Breast epithelium (tissue), 4 donors: ENCODE results near the gene FSTL5. TPM values are rescaled to one million over a fixed set of nuclear protein-coding genes. Genes with fewer than 3 reads are reported as not detected.

Experiments
- DNase-seq, 2 donors: peaks; one replicate each; pipeline ENCODE4 v3.0.0-alpha.2; 2019; ENCODE audit warnings: low spot score in 2 of 2
- H3K27ac ChIP-seq, 2 donors: fragments of 200-600 bp; sonication (generic) in 1 of 2; one replicate each; pipeline ENCODE4 v1.5.1; 2016 to 2019; ENCODE audit warnings: mild to moderate bottlenecking in 1 of 2
- H3K27me3 ChIP-seq, 2 donors: fragments of 200-600 bp; sonication (generic) in 1 of 2; one replicate each; pipeline versions ENCODE4 v1.5.1 to v1.6.0; 2017 to 2019; ENCODE audit warnings: control low read depth in 1 of 2, mild to moderate bottlenecking in 1 of 2
- H3K36me3 ChIP-seq: fragments of 200-600 bp; one replicate; pipeline ENCODE4 v1.5.1; 2019
- H3K4me1 ChIP-seq, 2 donors: fragments of 200-600 bp; sonication (generic); one replicate each; pipeline ENCODE4 v1.5.1; 2016 to 2019; ENCODE audit warnings: control low read depth in 1 of 2
- H3K4me3 ChIP-seq, 3 donors: fragments of 200-600 bp; sonication (generic); 1 replicate in 2 of 3; 2 replicates in 1 of 3; pipeline ENCODE4 v1.5.1; 2016 to 2019; ENCODE audit warnings: mild to moderate bottlenecking in 3 of 3, moderate library complexity in 2 of 3
- H3K9me3 ChIP-seq, 2 donors: fragments of 200-600 bp; sonication (generic) in 1 of 2; one replicate each; pipeline ENCODE4 v1.5.1; 2016 to 2019; ENCODE audit warnings: control low read depth in 1 of 2
- POLR2A ChIP-seq: fragments of 450-650 bp; IDR thresholded peaks from one replicate; pipeline ENCODE4 v1.6.1; 2016; ENCODE audit warnings: antibody characterized with exemption, mild to moderate bottlenecking, moderate library complexity
- POLR2AphosphoS5 ChIP-seq, 3 donors: sonication (generic); formaldehyde crosslinking; IDR thresholded peaks; one replicate each; pipeline ENCODE4 v1.6.1; 2017; ENCODE audit warnings: antibody characterized with exemption in 3 of 3
- intact Hi-C: fragments of 100-400 bp; cut with DNase I; formaldehyde crosslinking; loops from one replicate; pipeline ENCODE4 v1.15.1; 2023; ENCODE audit warnings: low total_unique reads
- total RNA-seq, 3 donors: library from RNA; depleted of rRNA; stranded (reverse); fragments of >200 nt; gene quantifications; one replicate each; pipeline ENCODE4 v1.1.0, GENCODE V29; 2016
- TF ChIP-seq, protein P1 (sequence below), 3 donors: fragments of 450-650 bp; IDR thresholded peaks; one replicate each; pipeline ENCODE4 v1.5.1; 2016 to 2017; ENCODE audit warnings: antibody characterized with exemption in 3 of 3, mild to moderate bottlenecking in 3 of 3, moderate library complexity in 3 of 3

Gene FSTL5
- total RNA-seq, 3 donors from 2014 or later = not detected

DNA sequence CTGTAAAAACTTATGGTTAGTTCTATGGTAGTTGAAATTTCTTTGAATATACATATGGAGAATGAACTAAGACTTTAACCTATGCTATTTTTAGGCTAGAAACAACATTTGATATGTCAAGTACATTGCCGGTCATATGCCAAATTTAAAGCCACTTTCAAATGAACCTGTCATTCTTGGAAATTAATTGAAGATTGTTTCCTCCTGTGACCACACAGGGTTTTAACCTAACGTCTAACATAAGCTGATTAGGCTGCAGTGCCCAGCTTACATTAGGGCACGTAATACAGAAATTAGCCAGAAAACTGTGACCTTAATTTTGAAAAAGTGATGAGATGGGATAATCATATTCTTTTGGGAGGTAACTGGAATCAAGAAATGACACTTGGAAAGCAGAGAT, 645.9 kb downstream of the FSTL5 start:
- TF ChIP-seq POLR2A = no peak
- no peak for TF ChIP-seq POLR2AphosphoS5 (IDR thresholded peaks at IDR 0.05)
- TF ChIP-seq, protein P1, sequence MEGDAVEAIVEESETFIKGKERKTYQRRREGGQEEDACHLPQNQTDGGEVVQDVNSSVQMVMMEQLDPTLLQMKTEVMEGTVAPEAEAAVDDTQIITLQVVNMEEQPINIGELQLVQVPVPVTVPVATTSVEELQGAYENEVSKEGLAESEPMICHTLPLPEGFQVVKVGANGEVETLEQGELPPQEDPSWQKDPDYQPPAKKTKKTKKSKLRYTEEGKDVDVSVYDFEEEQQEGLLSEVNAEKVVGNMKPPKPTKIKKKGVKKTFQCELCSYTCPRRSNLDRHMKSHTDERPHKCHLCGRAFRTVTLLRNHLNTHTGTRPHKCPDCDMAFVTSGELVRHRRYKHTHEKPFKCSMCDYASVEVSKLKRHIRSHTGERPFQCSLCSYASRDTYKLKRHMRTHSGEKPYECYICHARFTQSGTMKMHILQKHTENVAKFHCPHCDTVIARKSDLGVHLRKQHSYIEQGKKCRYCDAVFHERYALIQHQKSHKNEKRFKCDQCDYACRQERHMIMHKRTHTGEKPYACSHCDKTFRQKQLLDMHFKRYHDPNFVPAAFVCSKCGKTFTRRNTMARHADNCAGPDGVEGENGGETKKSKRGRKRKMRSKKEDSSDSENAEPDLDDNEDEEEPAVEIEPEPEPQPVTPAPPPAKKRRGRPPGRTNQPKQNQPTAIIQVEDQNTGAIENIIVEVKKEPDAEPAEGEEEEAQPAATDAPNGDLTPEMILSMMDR (IDR thresholded peaks at IDR 0.05) = no peak

DNA sequence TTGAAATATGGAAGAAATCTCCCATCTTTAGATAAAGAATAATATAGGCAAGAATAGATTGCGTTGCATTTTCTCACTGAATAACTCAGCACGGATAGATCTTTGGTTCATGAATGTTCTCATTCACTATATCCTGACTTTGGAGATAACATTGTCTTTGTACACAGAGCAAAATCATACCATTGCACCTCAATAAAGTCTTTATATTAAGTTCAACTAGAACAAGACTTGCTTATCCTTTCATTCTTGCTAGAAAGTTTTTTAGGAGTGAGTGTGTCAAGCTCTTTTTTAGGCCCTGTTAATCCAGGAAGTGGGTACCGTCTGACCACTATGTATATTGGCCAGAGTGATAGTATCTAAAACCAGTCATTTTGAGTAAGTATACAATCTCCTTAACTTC, 658.7 kb downstream of the FSTL5 start:
- no peak for TF ChIP-seq POLR2AphosphoS5 (IDR thresholded peaks at IDR 0.05)
- TF ChIP-seq, protein P1 (IDR thresholded peaks at IDR 0.05) = no peak
- TF ChIP-seq POLR2A = no peak
- Histone ChIP-seq H3K36me3 (no peaks in the 10 kb centered on the region), H3K27me3 (no peaks in the 10 kb centered on the region), H3K4me1 (no peaks in the 10 kb centered on the region), H3K4me3 (no peak overlapping the region), H3K27ac (no peak overlapping the region), H3K9me3 (no peaks in the 10 kb centered on the region)
- intact Hi-C loops = no loop called here
- no peak for DNase-seq

More for the DNA sequence above, 645.9 kb downstream of the FSTL5 start:
- Histone ChIP-seq H3K9me3 (no peaks in the 10 kb centered on the region), H3K27ac (no peak overlapping the region), H3K36me3 (no peaks in the 10 kb centered on the region), H3K4me1 (no peaks in the 10 kb centered on the region), H3K27me3 (no peaks in the 10 kb centered on the region), H3K4me3 (no peak overlapping the region)
- no peak for DNase-seq
- intact Hi-C loops = no loop called here

DNA sequence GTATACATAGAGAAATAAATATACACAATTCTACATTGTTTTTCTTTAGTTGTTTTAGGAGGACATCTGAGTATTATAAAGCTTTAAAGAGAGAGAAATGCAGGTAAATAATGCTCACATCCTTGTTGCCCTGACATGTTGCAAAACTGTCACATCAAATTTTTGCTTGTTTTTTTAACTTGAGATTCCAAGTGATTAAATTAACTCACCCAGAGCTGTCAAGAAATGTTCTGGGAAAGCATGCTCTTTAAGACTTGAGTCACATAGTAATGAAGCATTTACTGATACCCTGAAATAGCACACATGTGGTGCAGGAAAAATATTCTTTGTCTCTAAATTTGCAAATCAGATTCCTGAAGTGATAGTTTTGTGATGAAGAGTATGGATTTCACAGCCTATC, 665.6 kb downstream of the FSTL5 start:
- Histone ChIP-seq H3K36me3 (no peaks in the 10 kb centered on the region), H3K4me1 (no peaks in the 10 kb centered on the region), H3K27me3 (no peaks in the 10 kb centered on the region), H3K4me3 (no peak overlapping the region), H3K27ac (no peak overlapping the region), H3K9me3 (no peaks in the 10 kb centered on the region)
- TF ChIP-seq, protein P1 (IDR thresholded peaks at IDR 0.05) = no peak
- no peak for TF ChIP-seq POLR2AphosphoS5 (IDR thresholded peaks at IDR 0.05)
- TF ChIP-seq POLR2A = no peak
- intact Hi-C loops = no loop called here
- DNase-seq = no peak

DNA sequence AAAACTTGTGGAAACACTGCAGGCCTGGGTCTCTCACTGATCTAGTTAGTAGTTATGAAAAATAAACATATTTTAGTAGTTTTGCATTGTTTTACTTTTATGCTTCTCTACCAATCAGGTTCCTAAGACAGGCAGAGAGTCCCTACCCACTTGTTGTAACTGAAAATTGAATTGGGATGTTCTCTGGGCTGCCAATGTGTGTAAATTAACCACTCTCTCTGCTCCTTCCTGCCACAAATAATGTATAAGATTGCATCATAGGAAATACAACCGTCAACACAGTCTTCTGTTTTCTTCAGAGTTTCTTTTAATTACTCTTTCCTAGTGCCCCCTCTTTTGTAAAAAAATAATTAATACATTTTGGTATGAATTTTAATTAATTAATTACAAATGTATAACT, 677.3 kb downstream of the FSTL5 start:
- H3K36me3 ChIP-seq = no peaks in the 10 kb centered on the region
- no peaks in the 10 kb centered on the region for H3K9me3 ChIP-seq
- TF ChIP-seq, protein P1 (IDR thresholded peaks at IDR 0.05) = no peak
- no peak for TF ChIP-seq POLR2A
- no peak for TF ChIP-seq POLR2AphosphoS5 (IDR thresholded peaks at IDR 0.05)
- H3K27ac ChIP-seq = no peak overlapping the region
- no peaks in the 10 kb centered on the region for H3K27me3 ChIP-seq
- no peak overlapping the region for H3K4me3 ChIP-seq
- intact Hi-C loops = no loop called here
- DNase-seq = no peak
- H3K4me1 ChIP-seq = no peaks in the 10 kb centered on the region

DNA sequence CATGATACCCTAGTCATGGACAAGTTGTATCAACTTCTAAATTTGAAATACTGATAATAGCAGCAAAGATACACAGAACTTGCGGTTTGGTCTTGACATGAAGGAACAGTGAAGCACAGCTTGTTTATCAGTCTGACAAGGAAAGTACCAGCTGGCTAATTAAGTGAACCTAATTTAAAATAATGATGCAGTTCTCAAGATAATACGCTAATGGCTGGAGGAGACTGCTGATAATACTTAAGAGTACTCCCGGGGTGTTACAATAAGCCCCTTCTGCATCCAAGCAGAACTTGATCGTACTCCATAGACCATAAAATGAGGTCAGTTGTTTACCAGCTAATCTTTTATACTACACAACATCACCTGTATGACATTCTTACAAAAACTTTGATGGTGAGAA, 697.5 kb downstream of the FSTL5 start:
- Histone ChIP-seq H3K27ac (no peak overlapping the region), H3K9me3 (no peaks in the 10 kb centered on the region), H3K4me3 (no peak overlapping the region), H3K27me3 (no peaks in the 10 kb centered on the region), H3K36me3 (no peaks in the 10 kb centered on the region), H3K4me1 (no peaks in the 10 kb centered on the region)
- no peak for DNase-seq
- TF ChIP-seq, protein P1 (IDR thresholded peaks at IDR 0.05) = no peak
- TF ChIP-seq POLR2AphosphoS5 (IDR thresholded peaks at IDR 0.05) = no peak
- TF ChIP-seq POLR2A = no peak
- intact Hi-C loops = no loop called here
